Stimulated activated CD8-positive, alpha-beta memory T cell treated with anti-CD3 and anti-CD28 coated beads, Interleukin-4, amount 100 ng/mL, for 24 hours (primary cell): ENCODE measurements around the gene TENM4.

Experiments
- DNase-seq: peaks from one replicate; pipeline ENCODE4 v3.0.0-alpha.2; 2020; ENCODE audit warnings: low read depth

The TENM4 gene

DNA sequence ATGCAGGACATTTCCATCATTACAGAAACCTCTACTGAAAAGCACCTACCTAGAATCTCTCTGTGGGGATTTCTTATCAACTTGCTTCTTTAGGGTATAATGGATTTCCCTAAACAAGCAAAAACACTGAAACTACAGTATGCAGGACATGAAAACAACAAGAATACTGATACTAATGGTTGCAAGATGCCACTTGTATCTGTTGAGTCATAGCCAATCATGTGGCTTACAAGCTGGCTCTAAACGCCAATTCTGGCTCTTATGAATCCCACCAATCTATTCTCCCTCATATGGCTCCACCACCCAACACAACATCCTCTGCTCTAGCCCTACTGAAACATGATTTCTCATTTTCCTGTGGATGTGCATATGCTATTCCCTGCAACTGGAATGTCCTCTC, 22.6 kb downstream of the TENM4 start:
- DNase-seq, result no peak

DNA sequence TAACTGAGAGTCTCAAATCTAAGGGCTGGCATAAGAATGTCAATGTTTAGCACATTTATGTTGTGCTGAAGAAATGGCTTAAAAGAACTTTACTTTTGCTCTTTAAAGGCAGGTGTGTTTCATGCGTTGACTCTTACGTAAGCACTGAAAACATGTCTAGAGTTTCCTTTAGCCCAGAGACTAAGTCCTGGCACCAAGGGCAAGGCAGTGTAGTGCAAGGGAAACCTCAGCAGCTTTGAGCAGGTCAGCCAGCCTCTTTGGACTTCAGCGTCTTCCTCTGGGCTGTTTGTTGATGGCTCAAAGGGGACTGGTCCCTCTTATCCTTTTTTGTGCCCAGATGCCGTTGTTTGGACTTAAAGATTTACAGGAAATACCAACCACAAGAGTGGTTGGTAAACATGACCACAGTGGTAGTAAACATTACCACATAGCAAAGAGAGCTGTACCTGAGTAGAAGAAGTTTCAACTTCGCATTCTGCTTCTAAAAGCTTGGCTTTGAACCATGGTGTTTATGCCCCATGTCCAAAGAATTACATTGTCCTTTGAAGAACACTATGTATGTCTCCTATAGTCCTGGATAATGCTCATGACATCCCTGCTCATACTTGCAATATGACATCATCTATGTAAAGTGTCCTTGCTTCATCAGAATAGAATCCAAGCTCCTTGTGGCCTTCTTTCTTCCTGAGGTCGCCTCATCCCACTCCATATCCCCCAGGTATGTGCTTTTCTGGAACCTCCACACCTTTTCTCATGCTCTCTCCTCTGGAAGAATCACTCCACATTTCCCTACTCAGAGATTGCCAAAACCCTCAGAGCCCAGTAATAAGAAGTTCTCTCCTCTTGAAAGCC, 23.5 kb downstream of the TENM4 start:
- no peak for DNase-seq

DNA sequence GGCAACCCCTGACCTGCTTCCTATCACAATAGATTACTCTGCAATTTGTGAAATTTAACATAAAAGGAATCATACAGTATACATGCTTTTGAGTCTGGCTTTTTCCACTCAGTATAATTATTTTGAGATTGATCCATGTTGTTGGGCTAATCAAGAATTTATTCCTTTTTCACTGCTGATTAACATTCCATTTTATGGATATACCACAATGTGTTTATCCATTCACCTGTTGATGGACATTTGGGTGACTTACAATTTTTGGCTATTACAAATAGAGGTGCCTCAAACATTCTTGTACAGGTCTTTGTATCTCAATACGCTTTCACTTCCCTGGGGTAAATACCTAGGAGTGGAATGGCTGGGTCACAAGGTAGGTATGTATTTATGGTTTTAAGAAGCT, 24.9 kb downstream of the TENM4 start:
- no peak for DNase-seq

DNA sequence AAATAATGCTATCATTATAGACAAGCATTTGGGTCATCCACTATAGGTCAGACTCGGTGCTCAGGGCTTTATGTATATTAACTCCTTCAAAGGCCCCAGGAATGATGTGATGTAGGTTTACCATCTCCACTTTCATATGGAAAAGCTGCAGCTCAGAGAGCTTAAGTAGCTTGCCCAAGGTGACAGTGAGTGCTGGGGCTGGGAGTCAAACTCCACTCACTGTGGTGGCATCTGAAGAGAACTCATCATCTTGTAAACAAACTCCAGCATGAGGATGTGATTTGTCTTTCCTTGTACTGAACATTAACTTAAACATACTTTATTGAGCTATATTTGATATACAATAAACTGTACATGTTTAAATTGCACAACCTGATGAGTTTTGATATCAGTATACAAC, 25.4 kb downstream of the TENM4 start:
- DNase-seq, result no peak

DNA sequence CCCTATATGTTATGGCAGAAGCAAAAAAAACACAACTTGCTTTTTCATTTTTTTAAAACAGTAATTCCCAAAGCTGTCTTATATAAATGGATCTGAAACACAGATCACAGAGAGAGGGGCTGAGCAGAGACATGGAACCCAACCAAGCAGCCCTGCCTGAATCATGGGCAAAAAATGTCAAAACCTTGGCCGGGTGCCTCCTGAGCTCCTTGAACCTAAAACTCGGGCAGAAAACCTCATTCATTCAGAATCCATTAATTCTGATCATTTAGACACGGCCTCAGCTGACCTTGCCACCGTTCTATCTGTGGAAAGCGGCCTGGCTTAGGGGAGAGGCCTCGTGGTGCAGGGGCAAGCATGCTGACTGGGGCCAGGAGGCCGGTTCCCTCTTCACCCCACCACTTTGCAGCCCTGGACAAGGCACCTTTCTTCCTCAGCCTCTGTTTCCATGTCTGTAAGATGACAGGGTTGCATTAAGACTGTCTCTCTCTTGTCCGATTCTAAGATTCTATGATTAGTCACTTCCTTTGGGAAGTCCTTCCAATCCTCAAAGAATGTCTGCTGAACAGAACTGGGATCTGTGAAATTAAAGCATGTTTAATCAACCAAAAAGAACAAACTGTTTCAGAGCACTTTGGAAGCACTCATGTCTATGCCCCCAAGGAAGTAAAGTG, 26.0 kb downstream of the TENM4 start:
- no peak for DNase-seq

DNA sequence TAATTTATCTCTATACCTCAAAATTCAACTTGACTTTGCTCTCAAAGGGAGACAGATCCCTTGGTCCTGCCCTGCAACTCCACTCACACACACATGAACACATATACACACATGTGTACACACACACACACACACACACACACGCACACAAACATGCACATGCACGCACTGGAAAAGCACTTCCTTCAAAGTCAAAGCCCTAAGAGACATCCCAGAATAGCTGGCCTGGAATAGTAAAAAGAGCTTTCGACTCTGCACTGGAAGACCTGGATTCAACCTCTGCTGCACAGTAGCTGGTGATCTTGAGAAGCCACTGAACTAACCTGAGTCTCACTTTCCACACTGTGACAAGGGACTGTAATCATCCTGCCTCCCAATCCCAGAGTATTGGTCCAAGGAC, 26.8 kb downstream of the TENM4 start:
- no peak for DNase-seq

DNA sequence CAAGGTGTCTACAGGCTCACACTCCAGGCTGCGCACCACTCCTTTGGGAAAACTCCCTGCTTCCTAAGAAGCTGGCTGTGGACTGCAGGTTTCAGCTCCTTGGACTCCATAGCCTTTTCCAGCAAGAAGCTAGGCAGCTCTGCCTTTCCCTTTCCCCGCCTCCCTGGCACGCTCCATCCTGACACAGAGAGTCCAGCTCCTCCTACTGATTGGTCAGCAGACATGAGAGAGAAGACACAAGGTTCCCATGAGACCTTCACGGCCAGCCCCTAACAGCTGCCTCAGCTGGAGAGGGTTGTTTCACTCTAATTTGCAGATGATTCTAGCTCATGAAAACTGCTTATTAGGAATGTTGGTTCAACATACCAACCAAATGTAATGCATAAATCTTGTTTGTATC, 27.6 kb downstream of the TENM4 start:
- no peak for DNase-seq

DNA sequence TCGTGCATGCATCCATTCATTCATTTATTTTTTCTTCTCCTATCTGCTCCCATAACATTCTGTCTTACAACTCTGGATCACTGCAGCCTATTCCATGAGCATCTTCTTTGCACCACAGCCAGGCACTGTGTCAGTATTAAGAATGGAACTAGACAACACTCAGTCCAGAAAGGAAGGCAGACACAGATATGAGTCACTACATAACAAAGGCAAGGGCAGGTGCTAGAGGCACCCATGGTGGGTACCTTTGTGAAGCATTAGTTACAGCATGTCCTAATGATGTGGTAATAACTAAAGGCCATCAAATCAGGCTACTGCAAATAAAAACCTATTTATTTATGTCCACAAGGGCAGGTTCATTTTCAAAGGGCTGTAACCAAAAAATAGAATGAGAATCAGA, 28.1 kb downstream of the TENM4 start:
- DNase-seq, result no peak

DNA sequence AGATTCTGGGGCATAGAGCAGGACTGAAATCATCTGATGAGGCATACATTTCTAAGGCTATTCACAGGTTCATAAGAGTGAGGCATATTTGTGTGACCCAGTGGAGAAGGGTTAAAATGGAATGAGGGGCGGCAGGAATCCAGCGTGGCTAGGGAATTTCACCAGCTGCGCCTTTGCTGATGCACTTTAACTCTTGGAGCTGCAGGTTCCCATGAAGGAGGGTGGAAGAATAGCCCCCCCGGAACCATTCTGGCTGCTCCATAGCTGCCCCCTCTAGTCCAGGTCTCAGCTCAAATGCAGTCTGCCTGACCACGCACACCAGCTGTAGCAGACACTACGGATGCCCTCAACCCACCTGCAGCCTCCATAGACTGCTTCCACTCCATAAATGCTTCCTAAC, 31.5 kb downstream of the TENM4 start:
- DNase-seq, result no peak

DNA sequence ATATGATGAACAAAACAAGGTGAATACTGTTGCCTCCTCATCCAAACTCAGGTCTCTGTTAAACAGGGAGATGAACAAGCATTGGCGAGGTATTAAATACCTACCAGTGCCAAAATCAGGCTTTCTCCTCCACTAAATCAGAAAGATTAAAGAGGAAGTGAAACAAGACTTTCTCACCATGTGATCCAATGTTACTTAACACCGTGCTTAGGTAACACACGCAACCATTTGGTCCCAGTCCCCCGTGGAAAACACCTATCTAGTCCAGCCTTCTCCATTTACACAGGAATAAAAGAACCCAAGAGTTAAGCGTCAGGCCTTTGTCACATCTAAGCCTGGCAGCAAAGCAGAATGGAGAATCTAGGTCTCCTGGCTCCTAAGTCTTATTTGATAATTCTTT, 34.5 kb downstream of the TENM4 start:
- DNase-seq, result no peak

DNA sequence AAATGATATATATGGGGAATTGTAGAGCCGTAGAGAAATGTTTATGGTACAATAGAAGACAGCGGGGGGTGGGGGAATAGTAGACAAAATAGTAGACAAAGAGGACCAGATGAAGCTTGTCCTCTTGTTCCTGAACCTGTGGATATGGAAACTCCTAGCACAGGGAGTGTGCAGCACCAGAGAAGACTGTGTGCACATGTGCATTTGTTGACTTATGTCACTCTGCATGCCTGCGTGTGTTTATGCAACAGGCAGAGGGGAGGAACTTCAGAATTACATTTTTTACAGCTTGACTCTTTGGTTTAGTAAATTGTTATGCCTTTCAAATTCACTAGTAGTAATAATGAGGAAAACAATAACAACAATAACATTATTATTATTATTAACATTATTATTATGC, 36.0 kb downstream of the TENM4 start:
- no peak for DNase-seq

DNA sequence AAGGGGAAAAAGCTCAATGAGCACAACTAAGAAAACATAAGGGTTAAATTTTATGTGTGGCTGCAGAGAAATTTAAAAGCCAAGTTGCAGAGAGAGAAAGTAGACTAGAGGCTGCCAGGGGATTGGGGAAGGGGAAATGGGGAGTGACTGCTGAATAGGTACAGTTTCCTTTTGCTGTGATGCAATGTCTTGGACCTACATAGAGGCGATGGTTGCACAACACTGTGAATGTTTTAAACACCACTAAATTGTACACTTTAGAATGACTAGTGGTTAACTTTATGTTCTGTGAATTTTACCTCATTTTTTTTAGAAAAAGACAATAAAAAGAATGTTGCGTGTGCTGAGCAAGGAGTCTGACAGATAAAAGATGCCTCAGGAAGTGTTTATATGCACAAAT, 36.5 kb downstream of the TENM4 start:
- DNase-seq, result no peak

DNA sequence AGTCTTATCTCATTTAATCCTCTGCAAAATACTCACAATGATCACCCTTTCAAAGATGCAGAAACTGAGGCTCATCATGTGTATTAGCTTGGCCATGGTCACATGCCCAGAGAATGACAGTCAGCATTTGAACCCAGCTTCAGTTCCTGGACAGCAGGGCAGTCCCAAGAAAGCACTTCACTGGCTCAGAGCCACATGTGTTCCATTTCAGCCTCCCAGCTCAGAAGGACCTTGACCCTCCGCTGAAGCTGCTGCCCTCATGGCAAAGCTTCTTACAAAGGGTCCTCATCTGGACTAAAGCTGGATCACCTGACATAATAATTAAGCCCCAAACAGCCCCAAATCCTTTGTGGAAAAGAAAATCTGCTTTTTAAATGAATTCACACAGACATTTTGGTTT, 37.0 kb downstream of the TENM4 start:
- no peak for DNase-seq

DNA sequence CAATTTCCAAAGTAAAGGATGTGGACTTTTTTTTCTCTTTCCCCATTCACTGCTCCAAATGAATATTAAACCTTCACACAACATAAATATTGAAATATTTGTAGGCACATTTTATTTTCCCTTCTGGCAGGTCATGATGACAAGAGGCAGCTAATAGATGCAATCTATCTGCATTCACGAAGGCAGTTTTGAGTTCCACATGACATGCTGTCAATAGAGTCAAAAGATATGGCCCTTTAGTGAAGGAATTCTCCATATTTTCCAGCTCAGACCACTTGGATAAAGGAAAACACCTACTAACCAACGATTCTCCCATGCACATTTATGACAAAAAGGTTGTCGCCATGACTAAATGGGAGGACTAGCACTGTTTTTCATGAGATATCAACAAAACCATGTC, 37.9 kb downstream of the TENM4 start:
- no peak for DNase-seq

DNA sequence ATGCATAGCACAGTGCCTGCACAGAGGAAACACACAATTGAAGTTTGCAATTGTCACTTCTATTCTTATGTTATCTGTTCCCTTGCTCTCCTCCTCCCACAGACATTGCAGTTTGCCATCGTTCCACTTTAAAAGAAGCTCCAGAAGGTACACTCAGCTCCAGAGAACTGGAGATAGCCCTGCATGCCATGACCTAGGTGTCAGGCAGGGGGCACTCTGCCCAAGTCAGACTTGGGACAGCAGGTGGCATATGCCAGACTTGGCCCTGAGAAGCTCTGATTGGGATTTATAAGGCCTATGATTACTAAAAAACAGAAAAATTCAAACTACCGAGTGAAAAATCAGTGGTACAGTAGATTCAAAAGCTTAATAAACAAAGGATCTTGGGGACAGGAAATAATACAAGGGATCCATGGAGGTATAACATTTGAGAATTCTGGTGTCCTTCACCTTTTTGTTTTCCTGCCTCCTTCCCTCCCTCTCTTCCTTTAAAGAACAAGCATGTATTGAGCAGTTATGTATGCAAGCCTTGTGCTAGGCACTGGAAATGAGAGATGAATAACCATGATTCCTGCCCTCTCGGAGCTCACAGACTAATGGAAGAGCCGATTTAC, 40.0 kb downstream of the TENM4 start:
- no peak for DNase-seq

DNA sequence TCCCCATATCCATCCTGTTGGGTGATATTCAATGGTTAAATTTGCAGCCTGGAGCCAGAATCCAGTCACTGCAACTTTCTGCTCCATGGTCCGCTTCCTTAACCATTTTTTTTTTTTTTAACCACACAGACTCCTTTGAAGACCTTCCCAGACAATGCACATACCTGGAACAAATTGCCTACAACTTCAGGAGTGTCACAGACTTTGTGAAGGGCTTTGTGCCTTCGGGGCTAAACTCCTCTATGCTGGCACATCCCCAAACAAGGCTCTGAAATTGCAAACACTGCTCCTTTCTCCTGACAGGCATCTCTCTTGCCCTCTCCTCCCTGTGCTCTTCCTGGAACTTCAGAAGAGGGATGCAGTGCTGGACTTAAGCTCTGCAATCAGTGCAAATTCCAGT, 40.6 kb downstream of the TENM4 start:
- no peak for DNase-seq

DNA sequence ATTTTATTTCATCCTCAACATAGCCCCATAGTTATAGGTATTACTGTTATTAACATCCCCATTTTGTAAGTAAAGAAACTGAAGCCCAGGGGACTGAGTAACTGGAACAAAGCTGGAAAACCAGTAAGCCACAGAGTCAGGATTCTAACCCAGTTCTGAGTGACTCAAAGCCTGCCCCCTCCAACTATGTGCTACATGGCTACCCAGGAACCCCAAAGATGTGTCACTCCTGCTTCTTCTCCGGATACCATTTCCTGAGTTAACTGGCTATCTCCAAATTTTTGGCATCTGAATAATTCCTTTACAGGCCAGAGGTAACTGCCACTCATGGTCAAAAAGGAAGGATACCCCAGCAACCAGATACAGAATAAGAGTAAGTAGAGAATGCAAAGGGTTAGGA, 43.6 kb downstream of the TENM4 start:
- no peak for DNase-seq

DNA sequence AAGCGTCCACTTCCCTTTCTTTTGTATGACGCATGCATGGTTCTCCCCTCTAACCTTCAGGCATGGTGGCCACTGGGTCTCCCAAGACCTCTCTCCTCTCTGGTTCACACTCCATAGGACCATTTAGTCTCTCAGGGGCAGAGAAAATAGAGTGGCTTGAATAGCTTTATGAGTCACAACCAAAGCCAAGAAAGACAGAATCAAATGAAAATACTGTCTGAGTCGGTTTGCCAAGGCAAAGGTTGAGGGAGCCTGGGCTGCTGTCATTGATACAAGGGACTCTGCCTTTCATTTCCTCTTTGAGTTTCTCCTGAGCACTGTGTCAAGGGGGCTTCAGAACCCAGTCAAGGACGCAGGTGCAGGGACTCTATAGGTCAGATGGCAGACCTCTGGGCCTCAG, 44.2 kb downstream of the TENM4 start:
- DNase-seq, result no peak

DNA sequence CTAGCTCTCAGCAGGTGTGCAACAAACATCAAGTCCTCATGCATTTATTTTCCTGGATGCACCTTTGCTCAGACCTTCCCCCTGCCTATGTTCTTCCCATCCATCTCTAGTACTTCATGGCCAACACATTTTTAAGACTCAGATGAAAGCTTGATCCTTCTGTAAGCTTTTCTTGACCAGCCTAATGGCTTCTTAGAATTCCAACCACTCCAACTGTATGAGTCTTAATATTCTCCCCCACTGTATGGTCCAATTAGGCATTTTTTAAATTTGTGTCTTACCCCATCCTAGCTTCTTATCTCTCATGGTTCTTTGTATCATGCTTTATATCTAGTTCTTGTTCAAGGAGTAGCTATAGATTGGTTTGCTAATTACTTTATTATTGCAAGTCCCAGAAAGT, 44.8 kb downstream of the TENM4 start:
- no peak for DNase-seq

DNA sequence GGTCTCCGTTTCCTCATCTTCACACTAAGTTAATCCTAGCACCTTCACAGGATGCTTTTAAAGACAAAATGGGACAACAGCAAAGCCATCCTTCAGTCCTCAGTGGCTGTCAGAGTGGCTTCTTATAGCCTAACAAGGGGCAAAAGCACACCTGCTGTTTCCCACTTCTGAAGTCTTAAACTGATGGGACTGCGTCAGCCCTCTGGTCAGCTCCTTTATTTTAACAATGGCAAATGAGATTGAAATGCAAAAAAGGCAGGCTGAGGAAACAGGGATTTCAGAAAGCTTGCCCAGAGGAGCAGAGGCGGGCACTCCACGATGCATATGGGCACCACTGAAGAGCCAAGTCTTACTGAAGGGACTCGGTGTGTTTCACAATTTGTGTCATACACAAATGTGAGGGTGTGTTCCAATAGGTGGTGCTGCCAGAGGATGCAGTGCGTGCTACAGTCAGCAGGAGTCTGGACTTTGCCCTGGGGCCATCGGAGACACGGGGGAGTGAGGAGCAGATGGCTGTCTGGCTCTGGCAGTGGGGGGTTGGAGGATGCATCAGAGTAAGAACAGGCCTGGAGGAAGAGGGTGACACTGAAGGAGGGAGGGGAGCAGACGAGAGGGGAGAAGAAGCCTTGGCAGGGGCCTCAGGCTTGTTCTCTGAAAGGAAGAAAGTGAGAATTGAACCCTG, 47.3 kb downstream of the TENM4 start:
- no peak for DNase-seq

DNA sequence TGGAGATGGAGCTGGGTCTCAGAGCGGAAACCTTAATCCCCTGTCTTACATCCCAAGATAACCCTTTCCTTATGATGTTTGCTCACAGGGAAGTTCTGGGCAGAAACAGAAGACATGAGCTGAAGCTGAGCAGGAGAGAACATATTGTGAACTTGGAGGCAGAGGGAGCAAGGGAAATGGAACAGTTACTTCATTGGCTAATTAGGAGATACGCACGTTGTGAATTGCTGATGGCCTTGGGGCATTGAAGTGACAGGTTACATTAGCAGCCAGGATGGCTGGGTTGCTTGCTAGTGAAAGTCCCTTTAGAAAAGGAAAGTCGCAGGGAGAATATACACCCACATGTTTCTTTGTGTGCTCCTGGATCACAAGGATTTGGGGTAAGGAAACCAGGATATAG, 48.7 kb downstream of the TENM4 start:
- no peak for DNase-seq

DNA sequence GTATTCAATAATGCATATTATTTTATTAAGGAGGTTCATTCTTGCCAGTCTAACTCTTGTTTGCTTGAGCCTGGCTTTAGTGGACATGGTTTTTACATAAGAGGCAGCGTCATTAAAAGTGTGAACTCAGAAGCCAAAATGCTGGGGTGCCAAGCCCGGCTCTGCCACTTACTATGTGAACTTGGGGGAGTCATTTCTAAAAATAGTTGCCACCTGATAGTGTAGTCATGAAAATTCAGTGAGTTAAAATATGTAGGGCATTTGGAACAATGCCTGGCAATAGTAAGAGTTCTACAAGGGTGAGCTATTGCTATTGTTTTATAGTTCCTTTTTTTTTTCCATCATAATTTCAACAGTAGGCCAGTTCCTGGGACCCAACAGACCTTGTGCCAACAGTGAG, 49.9 kb downstream of the TENM4 start:
- DNase-seq, result no peak

DNA sequence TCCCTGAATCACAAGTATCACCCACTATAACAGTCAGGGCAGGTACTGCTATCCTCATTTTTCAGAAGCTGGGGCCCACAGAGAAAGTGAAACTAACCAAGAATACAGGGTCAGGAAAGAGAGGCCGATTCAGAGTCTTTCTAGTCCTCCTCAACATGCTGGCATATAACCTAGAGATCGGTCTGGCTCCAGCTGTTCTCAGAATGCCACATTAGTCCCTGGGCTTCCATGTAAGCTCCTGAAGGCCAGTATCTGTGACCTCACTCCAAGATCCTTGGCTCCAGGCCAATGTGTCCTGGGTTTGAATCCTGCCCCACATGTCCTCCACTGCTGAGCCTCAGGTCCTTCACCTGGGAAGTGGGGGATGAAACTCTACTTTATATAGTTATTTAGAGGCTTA, 50.4 kb downstream of the TENM4 start:
- DNase-seq, result no peak
